T-helper 2 cell treated with Interferon-gamma antibody and Interleukin-4, amounts not matched to agents 5 μg/mL and 100 μg/mL, for 36 hours (primary cell): ENCODE data around the gene LAMC1.

Source experiments
- DNase-seq: peaks from one replicate; pipeline ENCODE4 v3.0.0; 2021; ENCODE audit warnings: low spot score
- H3K27ac Mint-ChIP-seq: one replicate; pipeline ENCODE4 v1.8.0; 2021; ENCODE audit warnings: mild to moderate bottlenecking, mixed read lengths
- H3K27me3 Mint-ChIP-seq: one replicate; pipeline ENCODE4 v1.8.0; 2021; ENCODE audit warnings: low read depth, mixed read lengths
- H3K36me3 Mint-ChIP-seq: one replicate; pipeline ENCODE4 v1.8.0; 2021; ENCODE audit warnings: low read depth, mixed read lengths
- H3K4me1 Mint-ChIP-seq: one replicate; pipeline ENCODE4 v1.8.0; 2021; ENCODE audit warnings: low read depth, mixed read lengths
- H3K4me3 Mint-ChIP-seq: one replicate; pipeline ENCODE4 v1.8.0; 2022; ENCODE audit warnings: mild to moderate bottlenecking, moderate library complexity, mixed read lengths
- H3K9me3 Mint-ChIP-seq: one replicate; pipeline ENCODE4 v1.8.0; 2021; ENCODE audit warnings: mixed read lengths

LAMC1 gene

DNA sequence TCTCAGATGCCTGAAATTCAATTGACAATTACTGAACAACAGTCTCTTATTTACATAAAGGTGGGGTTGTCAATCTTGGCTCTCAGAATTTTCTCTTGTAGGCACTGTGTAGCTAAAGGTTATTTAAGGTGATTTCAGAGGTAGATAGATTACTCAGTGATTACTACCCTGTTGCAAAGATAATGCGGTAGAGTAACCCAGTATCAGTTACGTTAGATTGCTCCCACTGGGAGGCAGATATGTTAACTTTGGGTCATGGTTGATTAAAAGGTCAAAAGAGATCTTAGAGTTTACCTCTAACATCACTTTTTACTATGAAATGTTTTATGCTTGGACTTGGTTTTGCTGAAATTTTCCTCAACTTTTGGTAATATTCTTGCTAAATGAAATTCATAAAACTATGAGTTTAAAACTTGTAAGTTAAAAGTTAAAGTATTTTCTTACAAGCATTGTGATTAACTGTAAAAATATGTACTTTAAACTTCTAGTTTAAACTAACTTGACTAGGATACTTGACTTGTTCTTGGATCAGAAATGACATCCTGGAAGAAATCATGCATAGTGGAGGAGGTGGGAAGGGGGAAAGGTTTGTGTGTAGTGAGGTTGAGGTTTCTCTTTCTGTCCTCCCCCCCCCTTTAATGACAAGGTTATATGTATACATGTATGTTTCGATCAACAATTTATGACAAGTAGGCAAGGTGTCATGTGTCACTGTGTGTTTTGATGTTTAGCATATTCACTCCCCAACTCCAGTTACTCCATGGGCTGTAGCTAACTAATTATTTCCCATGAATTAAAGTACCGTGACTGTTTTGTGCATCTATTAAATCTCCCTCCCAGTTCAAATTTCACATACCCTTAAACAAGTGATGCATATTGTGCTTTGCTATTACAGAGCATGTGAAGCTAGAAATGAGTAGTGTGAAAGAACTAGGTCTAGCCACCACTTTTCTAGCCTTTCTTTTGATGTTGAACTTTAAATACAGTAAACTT lies 2.9 kb downstream of the LAMC1 start:
- DNase-seq: no peak
- Mint-ChIP-seq H3K27me3 (peaks cover 81% of the 10 kb centered on the region), H3K4me3 (no peak overlapping the region), H3K36me3 (no peaks in the 10 kb centered on the region), H3K9me3 (no peaks in the 10 kb centered on the region), H3K27ac (no peak overlapping the region), H3K4me1 (peaks cover 9% of the 10 kb centered on the region)

GRCh38 chr1:183027031-183027430 lies 3.8 kb downstream of the LAMC1 start:
- no peak for DNase-seq
- H3K27me3 Mint-ChIP-seq: peaks cover 76% of the 10 kb centered on the region
- H3K4me3 Mint-ChIP-seq: no peak overlapping the region
- no peak overlapping the region for H3K27ac Mint-ChIP-seq
- no peaks in the 10 kb centered on the region for H3K9me3 Mint-ChIP-seq
- H3K4me1 Mint-ChIP-seq: peaks cover 9% of the 10 kb centered on the region
- no peaks in the 10 kb centered on the region for H3K36me3 Mint-ChIP-seq

DNA sequence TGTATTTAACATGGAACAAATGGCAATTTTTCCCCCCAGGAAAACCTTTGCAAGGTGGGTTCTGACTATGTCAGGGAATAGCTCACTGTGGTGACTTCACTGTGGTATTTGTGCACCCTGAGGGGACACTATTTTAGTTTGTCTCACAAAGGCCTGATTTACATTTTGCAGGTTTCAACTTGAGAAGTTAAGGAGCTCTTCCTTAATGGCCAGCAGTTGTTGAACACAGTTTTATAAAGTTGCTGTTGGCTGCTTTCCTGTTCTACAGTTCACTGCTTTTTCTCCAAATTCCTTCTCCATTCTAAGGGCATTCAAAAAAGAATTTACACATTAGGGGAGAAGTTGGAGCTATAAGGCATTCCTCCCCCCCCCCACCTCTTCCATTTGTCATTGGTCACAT lies 4.6 kb downstream of the LAMC1 start:
- peaks cover 5% of the 10 kb centered on the region for H3K4me1 Mint-ChIP-seq
- H3K27me3 Mint-ChIP-seq: peaks cover 74% of the 10 kb centered on the region
- DNase-seq: no peak
- no peak overlapping the region for H3K27ac Mint-ChIP-seq
- no peaks in the 10 kb centered on the region for H3K36me3 Mint-ChIP-seq
- no peak overlapping the region for H3K4me3 Mint-ChIP-seq
- no peaks in the 10 kb centered on the region for H3K9me3 Mint-ChIP-seq

DNA sequence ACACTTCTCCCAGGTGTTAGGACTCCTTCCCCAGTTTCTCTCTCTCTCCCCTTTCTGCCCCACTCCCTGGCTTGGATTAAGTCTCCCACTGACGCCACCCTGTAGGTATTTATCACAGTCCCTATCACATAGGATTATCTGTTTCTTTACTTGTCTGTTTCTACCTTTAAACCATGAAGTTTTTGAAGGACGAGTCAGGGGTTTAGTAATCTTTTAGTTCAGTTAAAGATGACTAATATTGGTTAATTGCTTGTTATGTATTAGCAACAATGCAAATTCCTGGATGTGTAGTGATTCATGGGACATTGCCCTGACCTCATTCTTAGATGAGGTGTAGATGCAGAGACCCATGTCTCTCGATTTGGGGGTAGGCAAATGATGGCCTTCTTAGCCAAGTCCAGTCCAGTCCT lies 6.4 kb downstream of the LAMC1 start:
- no peak for DNase-seq
- Mint-ChIP-seq H3K4me1 (peaks cover 5% of the 10 kb centered on the region), H3K27ac (no peak overlapping the region), H3K36me3 (no peaks in the 10 kb centered on the region), H3K27me3 (peaks cover 78% of the 10 kb centered on the region), H3K4me3 (no peak overlapping the region), H3K9me3 (no peaks in the 10 kb centered on the region)

- Mint-ChIP-seq H3K4me3 (no peak overlapping the region), H3K27ac (no peak overlapping the region), H3K9me3 (no peaks in the 10 kb centered on the region), H3K36me3 (no peaks in the 10 kb centered on the region), H3K4me1 (peaks cover 5% of the 10 kb centered on the region), H3K27me3 (peaks cover 77% of the 10 kb centered on the region)
- DNase-seq: no peak
Measured at GRCh38 chr1:183030053-183030452, 6.8 kb downstream of the LAMC1 start.

GRCh38 chr1:183032122-183032921 lies 9.1 kb downstream of the LAMC1 start:
- no peak overlapping the region for H3K27ac Mint-ChIP-seq
- H3K4me3 Mint-ChIP-seq: no peak overlapping the region
- peaks cover 5% of the 10 kb centered on the region for H3K4me1 Mint-ChIP-seq
- H3K27me3 Mint-ChIP-seq: peaks cover 61% of the 10 kb centered on the region
- DNase-seq: no peak
- H3K9me3 Mint-ChIP-seq: no peaks in the 10 kb centered on the region
- no peaks in the 10 kb centered on the region for H3K36me3 Mint-ChIP-seq

DNA sequence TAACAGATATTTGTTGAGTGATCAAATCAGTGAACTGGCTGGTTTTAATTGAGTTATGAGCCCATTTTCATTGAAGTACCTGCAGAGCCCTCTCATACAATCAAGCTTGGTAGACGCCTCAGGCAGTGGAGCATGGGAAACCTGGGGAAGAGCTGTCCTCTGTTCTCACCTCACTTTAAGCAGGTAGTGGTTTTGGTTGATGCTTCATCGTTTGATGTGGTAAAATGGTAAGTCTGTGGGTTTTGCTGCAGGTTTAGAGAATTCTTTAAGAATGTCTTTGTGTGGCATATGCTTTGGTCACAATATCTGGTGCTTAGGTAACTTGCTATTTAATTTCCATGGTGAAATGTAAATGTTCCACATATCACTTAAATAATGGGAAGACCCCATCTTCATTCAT lies 10.0 kb downstream of the LAMC1 start:
- no peak overlapping the region for H3K27ac Mint-ChIP-seq
- H3K36me3 Mint-ChIP-seq: no peaks in the 10 kb centered on the region
- DNase-seq: no peak
- H3K4me1 Mint-ChIP-seq: peaks cover 5% of the 10 kb centered on the region
- H3K9me3 Mint-ChIP-seq: no peaks in the 10 kb centered on the region
- peaks cover 56% of the 10 kb centered on the region for H3K27me3 Mint-ChIP-seq
- H3K4me3 Mint-ChIP-seq: no peak overlapping the region

GRCh38 chr1:183034682-183035081 lies 11.5 kb downstream of the LAMC1 start:
- no peaks in the 10 kb centered on the region for H3K9me3 Mint-ChIP-seq
- peaks cover 5% of the 10 kb centered on the region for H3K4me1 Mint-ChIP-seq
- H3K27ac Mint-ChIP-seq: no peak overlapping the region
- H3K4me3 Mint-ChIP-seq: no peak overlapping the region
- peaks cover 52% of the 10 kb centered on the region for H3K27me3 Mint-ChIP-seq
- no peak for DNase-seq
- no peaks in the 10 kb centered on the region for H3K36me3 Mint-ChIP-seq

DNA sequence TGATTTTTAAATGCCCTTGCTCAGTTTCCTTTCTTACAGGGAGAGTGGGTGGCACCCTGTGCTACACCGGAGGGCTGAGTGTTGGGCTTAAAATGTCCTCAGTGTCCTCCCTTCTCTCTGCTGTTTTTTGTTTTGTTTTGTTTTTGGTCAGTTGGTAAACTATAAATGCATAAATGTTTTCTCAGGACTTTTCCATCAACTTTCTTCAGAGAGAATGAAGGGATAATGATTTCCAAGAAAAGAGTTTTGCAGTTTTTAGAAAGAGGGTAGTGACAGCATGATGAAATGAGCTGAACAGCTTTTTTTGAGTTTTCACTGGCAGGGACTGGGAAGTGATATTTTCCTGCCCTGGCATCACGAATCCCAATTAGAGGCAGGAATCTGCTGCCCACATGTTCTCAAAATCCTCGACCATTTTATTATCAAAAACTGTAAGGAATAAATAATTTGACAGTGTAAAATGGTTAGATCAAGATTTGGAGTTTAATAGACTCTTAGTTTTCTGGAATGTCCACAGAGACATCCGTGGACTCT lies 15.2 kb downstream of the LAMC1 start:
- no peak overlapping the region for H3K27ac Mint-ChIP-seq
- no peak overlapping the region for H3K4me3 Mint-ChIP-seq
- H3K36me3 Mint-ChIP-seq: no peaks in the 10 kb centered on the region
- peaks cover 55% of the 10 kb centered on the region for H3K27me3 Mint-ChIP-seq
- no peak for DNase-seq
- no peaks in the 10 kb centered on the region for H3K9me3 Mint-ChIP-seq
- H3K4me1 Mint-ChIP-seq: peaks cover under 1% of the 10 kb centered on the region

DNA sequence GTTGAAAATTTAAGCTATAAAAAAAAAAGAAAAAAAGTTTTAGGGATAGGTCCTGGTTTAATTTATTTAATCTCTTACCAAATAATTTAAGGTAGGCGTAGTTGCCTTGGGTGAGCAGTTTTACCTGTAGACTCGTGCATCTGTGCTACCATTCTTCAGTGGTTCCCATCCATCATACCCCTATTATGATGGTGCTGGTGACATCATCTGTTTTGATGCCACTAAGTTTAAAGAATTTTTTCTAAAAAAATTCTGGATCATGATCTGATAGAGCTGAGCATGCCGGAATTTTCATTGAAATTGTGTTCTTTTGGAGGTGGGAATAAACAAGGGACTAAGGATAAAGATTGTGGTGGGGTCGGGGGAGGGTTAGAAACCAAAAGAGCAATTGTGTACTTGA lies 15.7 kb downstream of the LAMC1 start:
- Mint-ChIP-seq H3K27ac (no peak overlapping the region), H3K4me1 (no peaks in the 10 kb centered on the region), H3K27me3 (peaks cover 53% of the 10 kb centered on the region), H3K36me3 (no peaks in the 10 kb centered on the region), H3K9me3 (no peaks in the 10 kb centered on the region), H3K4me3 (no peak overlapping the region)
- no peak for DNase-seq

DNA sequence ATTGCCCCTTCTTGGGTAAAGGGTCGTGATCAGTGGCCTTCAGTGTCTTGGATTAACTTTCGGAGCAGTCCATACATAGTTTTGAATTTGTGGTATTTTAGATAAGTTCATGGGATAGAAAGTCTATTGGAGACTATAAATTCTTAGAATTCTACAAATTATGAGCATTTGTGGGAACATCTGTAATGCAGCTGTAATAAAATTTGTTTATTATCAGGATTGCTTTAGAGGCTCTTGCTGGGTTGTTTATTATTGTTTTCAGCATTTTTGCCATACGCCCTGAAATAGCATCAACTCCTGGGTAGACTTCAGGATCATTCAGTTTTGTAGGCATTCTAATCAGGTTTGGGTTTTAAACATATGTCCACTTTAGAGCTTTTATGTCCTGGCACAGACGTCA lies 16.1 kb downstream of the LAMC1 start:
- H3K36me3 Mint-ChIP-seq: no peaks in the 10 kb centered on the region
- DNase-seq: no peak
- H3K4me1 Mint-ChIP-seq: no peaks in the 10 kb centered on the region
- no peak overlapping the region for H3K27ac Mint-ChIP-seq
- peaks cover 54% of the 10 kb centered on the region for H3K27me3 Mint-ChIP-seq
- H3K4me3 Mint-ChIP-seq: no peak overlapping the region
- no peaks in the 10 kb centered on the region for H3K9me3 Mint-ChIP-seq

- Mint-ChIP-seq H3K36me3 (no peaks in the 10 kb centered on the region), H3K27me3 (peaks cover 48% of the 10 kb centered on the region), H3K9me3 (no peaks in the 10 kb centered on the region), H3K27ac (no peak overlapping the region), H3K4me1 (no peaks in the 10 kb centered on the region), H3K4me3 (no peak overlapping the region)
- DNase-seq: no peak
Measured at GRCh38 chr1:183039985-183040447, 16.8 kb downstream of the LAMC1 start.

DNA sequence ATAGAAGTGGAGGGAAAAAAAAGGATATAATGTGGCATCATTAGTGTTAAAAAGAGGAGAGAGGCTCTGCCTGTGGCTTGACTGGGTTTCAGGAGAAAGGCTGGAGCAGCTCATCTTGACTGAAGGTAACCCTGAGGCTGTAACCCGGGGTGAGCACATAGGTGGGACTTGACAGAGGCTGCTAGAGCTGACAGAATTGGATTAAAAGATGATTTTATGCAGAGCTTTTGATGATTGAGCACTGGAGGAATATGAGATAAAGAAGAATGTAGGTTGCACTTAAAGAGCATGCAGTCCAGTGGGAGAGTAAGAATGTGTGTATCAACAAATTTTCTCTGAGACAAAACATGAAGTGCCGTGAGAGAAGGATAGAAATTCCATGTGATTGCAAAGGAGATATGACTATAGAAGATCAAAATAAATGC lies 17.3 kb downstream of the LAMC1 start:
- no peaks in the 10 kb centered on the region for H3K4me1 Mint-ChIP-seq
- H3K27ac Mint-ChIP-seq: no peak overlapping the region
- H3K4me3 Mint-ChIP-seq: no peak overlapping the region
- H3K36me3 Mint-ChIP-seq: no peaks in the 10 kb centered on the region
- H3K27me3 Mint-ChIP-seq: peaks cover 50% of the 10 kb centered on the region
- no peak for DNase-seq
- H3K9me3 Mint-ChIP-seq: no peaks in the 10 kb centered on the region

GRCh38 chr1:183043254-183043653 lies 20.0 kb downstream of the LAMC1 start:
- no peaks in the 10 kb centered on the region for H3K4me1 Mint-ChIP-seq
- H3K27ac Mint-ChIP-seq: no peak overlapping the region
- H3K4me3 Mint-ChIP-seq: no peak overlapping the region
- H3K27me3 Mint-ChIP-seq: peaks cover 52% of the 10 kb centered on the region
- DNase-seq: no peak
- H3K9me3 Mint-ChIP-seq: no peaks in the 10 kb centered on the region
- H3K36me3 Mint-ChIP-seq: no peaks in the 10 kb centered on the region
